Stomach (tissue), 9 donors: ENCODE results near the gene ZNF503. TPM values are rescaled to one million over a fixed set of nuclear protein-coding genes. Genes with fewer than 3 reads are reported as not detected.
A peak's percentile ranks its signal among the peaks of the same experiment; 100 is the strongest.

Source experiments
- DNase-seq, 2 donors: peaks; one replicate each; pipeline versions ENCODE4 v3.0.0 to v3.0.0-alpha.2; 2013 to 2019
- H3K27ac ChIP-seq, 5 donors: fragments of 200-600 bp in 4 of 5; sonication (generic) in 4 of 5; one replicate each; pipeline ENCODE4 v1.5.1; 2013 to 2019; ENCODE audit warnings: mild to moderate bottlenecking in 1 of 5, moderate library complexity in 1 of 5
- H3K27me3 ChIP-seq, 3 donors: fragments of 200-600 bp; sonication (generic); one replicate each; pipeline ENCODE4 v1.5.1; 2017 to 2019; ENCODE audit warnings: mixed run types in 1 of 3
- H3K36me3 ChIP-seq, 4 donors: fragments of 200-600 bp; sonication (generic); 1 replicate in 3 of 4; 2 replicates in 1 of 4; pipeline ENCODE4 v1.5.1; 2016 to 2019
- H3K4me1 ChIP-seq, 4 donors: fragments of 200-600 bp; sonication (generic); one replicate each; pipeline ENCODE4 v1.5.1; 2016 to 2019
- H3K4me3 ChIP-seq, 4 donors: fragments of 200-600 bp; sonication (generic) in 3 of 4; one replicate each; pipeline ENCODE4 v1.5.1; 2016 to 2019; ENCODE audit warnings: mild to moderate bottlenecking in 1 of 4
- H3K9me3 ChIP-seq, 4 donors: fragments of 200-600 bp; sonication (generic); one replicate each; pipeline ENCODE4 v1.5.1; 2016 to 2019
- EP300 ChIP-seq: sonication (generic); formaldehyde crosslinking; IDR thresholded peaks from one replicate; pipeline ENCODE4 v1.6.1; 2017; ENCODE audit warnings: antibody characterized with exemption
- POLR2A ChIP-seq, 4 donors: fragments of 450-650 bp; IDR thresholded peaks; one replicate each; pipeline ENCODE4 v1.6.1; 2016; ENCODE audit warnings: antibody characterized with exemption in 4 of 4, control low read depth in 2 of 4, mild to moderate bottlenecking in 1 of 4, moderate library complexity in 1 of 4
- POLR2AphosphoS5 ChIP-seq, 3 donors: sonication (generic); formaldehyde crosslinking; IDR thresholded peaks; one replicate each; pipeline ENCODE4 v1.6.1; 2016; ENCODE audit warnings: antibody characterized with exemption in 3 of 3
- WGBS, 5 donors: extraction: QIAGEN DNeasy Blood & Tissue Kit in 3 of 5; methylation state at CpG; one replicate each; pipeline versions ENCODE4 v1.1.5 to v1.1.7; 2013 to 2018; 5-methylcytosine and 5-hydroxymethylcytosine counted together
- intact Hi-C: fragments of 100-400 bp; cut with DNase I; formaldehyde crosslinking; loops from one replicate; pipeline ENCODE4 v1.15.1; 2023; ENCODE audit warnings: low total_unique reads
- polyA plus RNA-seq, 3 donors: library from polyadenylated mRNA; stranded (reverse); fragments of 200-250 nt; gene quantifications; one replicate each; pipeline ENCODE4 v1.2.3, GENCODE V29; 2013
- total RNA-seq, 5 donors: library from RNA; depleted of rRNA; stranded (reverse); fragments of >200 nt; gene quantifications; one replicate each; pipeline versions ENCODE4 v1.1.0 to v1.2.3, GENCODE V29; 2014 to 2016
- TF ChIP-seq, protein P1 (sequence below), 7 experiments: fragments of 450-650 bp in 4 of 7; fragments of 200-600 bp in 3 of 7; sonication (generic) in 3 of 7; IDR thresholded peaks; one replicate each; pipeline ENCODE4 v1.5.1; 2016 to 2019; ENCODE audit warnings: antibody characterized with exemption in 7 of 7, control low read depth in 2 of 7, mild to moderate bottlenecking in 1 of 7
- donor health status: healthy with polysubstance abuse.
- donor health status: Bipolar disorder and iron deficiency.
- donor health status: healthy.

Gene ZNF503
- total and polyA plus RNA-seq, 8 donors = 3.5 to 24.1 (median 10.8) TPM

GRCh38 chr10:75405598-75406461 is 4.3 kb upstream of the ZNF503 start:
- TF ChIP-seq, protein P1, sequence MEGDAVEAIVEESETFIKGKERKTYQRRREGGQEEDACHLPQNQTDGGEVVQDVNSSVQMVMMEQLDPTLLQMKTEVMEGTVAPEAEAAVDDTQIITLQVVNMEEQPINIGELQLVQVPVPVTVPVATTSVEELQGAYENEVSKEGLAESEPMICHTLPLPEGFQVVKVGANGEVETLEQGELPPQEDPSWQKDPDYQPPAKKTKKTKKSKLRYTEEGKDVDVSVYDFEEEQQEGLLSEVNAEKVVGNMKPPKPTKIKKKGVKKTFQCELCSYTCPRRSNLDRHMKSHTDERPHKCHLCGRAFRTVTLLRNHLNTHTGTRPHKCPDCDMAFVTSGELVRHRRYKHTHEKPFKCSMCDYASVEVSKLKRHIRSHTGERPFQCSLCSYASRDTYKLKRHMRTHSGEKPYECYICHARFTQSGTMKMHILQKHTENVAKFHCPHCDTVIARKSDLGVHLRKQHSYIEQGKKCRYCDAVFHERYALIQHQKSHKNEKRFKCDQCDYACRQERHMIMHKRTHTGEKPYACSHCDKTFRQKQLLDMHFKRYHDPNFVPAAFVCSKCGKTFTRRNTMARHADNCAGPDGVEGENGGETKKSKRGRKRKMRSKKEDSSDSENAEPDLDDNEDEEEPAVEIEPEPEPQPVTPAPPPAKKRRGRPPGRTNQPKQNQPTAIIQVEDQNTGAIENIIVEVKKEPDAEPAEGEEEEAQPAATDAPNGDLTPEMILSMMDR (IDR thresholded peaks at IDR 0.05) = no peak
- TF ChIP-seq POLR2AphosphoS5 (IDR thresholded peaks at IDR 0.05) (no peak), POLR2A (IDR thresholded peaks at IDR 0.05) (no peak), EP300 (no peak)
- H3K4me3 ChIP-seq = peak overlapping the region; percentile 75 to 98 (median 87)
- H3K36me3 ChIP-seq = no peaks in the 10 kb centered on the region
- DNase-seq = peak; percentile 27 to 56
- intact Hi-C loops = no loop called here
- H3K27me3 ChIP-seq = peaks cover 0 to 65% (median 0%) of the 10 kb centered on the region in 3 donors
- 30 to 60% (median 46%) methylated on average over 37 to 39 of the region's 39 CpGs for WGBS, 5 donors
- peaks cover 23 to 68% (median 65%) of the 10 kb centered on the region in 4 donors for H3K4me1 ChIP-seq
- peak overlapping the region; percentile 92 to 99 (median 96) for H3K27ac ChIP-seq
- no peaks in the 10 kb centered on the region for H3K9me3 ChIP-seq

GRCh38 chr10:75404815-75405597 is 3.4 kb upstream of the ZNF503 start:
- H3K36me3 ChIP-seq = peaks cover 0 to under 1% (median 0%) of the 10 kb centered on the region in 4 donors
- DNase-seq = peak; percentile 82 to 92
- H3K4me1 ChIP-seq = peaks cover 23 to 67% (median 61%) of the 10 kb centered on the region in 4 donors
- H3K9me3 ChIP-seq = no peaks in the 10 kb centered on the region
- H3K27ac ChIP-seq = peak overlapping the region; percentile 92 to 99 (median 96)
- peak overlapping the region; percentile 75 to 98 (median 87) for H3K4me3 ChIP-seq
- intact Hi-C loops = no loop called here
- peaks cover 0 to 65% (median 0%) of the 10 kb centered on the region in 3 donors for H3K27me3 ChIP-seq
- 11 to 29% (median 13%) methylated on average over 40 to 56 of the region's 56 CpGs for WGBS, 5 donors
- TF ChIP-seq, protein P1 (IDR thresholded peaks at IDR 0.05) = no peak
- peak in 1 of 3 donors; percentile 12 for TF ChIP-seq POLR2AphosphoS5 (IDR thresholded peaks at IDR 0.05)

GRCh38 chr10:75403939-75404814 is 2.6 kb upstream of the ZNF503 start:
- no peaks in the 10 kb centered on the region for H3K9me3 ChIP-seq
- DNase-seq = peak; percentile 56 to 84
- peaks cover 5 to 9% (median 6%) of the 10 kb centered on the region in 4 donors for H3K36me3 ChIP-seq
- intact Hi-C loops = no loop called here
- H3K4me3 ChIP-seq = peak overlapping the region; percentile 75 to 98 (median 87)
- peaks cover 23 to 67% (median 58%) of the 10 kb centered on the region in 4 donors for H3K4me1 ChIP-seq
- peaks cover 0 to 59% (median 0%) of the 10 kb centered on the region in 3 donors for H3K27me3 ChIP-seq
- WGBS, 5 donors = 2 to 20% (median 5%) methylated on average over 34 to 58 of the region's 58 CpGs
- TF ChIP-seq POLR2AphosphoS5 (IDR thresholded peaks at IDR 0.05) (peak in 2 of 3 donors; percentile 11 to 19), POLR2A (IDR thresholded peaks at IDR 0.05) (no peak), EP300 (no peak)
- TF ChIP-seq, protein P1 (IDR thresholded peaks at IDR 0.05) = no peak
- H3K27ac ChIP-seq = peak overlapping the region; percentile 92 to 99 (median 96)
